Psoas muscle (tissue), 8 donors: Measurements from ENCODE around the gene MUC15. TPM values are rescaled to one million over a fixed set of nuclear protein-coding genes. Genes with fewer than 3 reads are reported as not detected.

Experiments
- ATAC-seq, 4 donors: fragments of 200-7000 bp; cut with Tn5 transposase; one replicate each; pipeline ENCODE4 v1.9.1; 2020; ENCODE audit warnings: moderate library complexity in 3 of 4, mild to moderate bottlenecking in 2 of 4
- DNase-seq, 2 donors: peaks; one replicate each; pipeline ENCODE4 v3.0.0-alpha.2; 2020
- H3K27ac ChIP-seq: fragments of 200-600 bp; one replicate; pipeline ENCODE4 v1.8.0; 2022
- H3K27me3 ChIP-seq, 3 donors: fragments of 200-600 bp in 1 of 3; one replicate each; pipeline versions ENCODE4 v1.6.1 to v1.8.0; 2013 to 2022; ENCODE audit warnings: low read length in 2 of 3, mild to moderate bottlenecking in 2 of 3, moderate library complexity in 1 of 3; ENCODE audit not compliant: insufficient read depth in 3 of 3
- H3K36me3 ChIP-seq, 2 donors: fragments of 200-600 bp in 1 of 2; one replicate each; pipeline versions ENCODE4 v1.6.1 to v1.8.0; 2013 to 2022; ENCODE audit warnings: low read depth in 1 of 2, mild to moderate bottlenecking in 1 of 2, moderate library complexity in 1 of 2; ENCODE audit not compliant: insufficient read depth in 1 of 2
- H3K4me1 ChIP-seq: fragments of 200-600 bp; one replicate; pipeline ENCODE4 v1.8.0; 2022
- H3K4me3 ChIP-seq: fragments of 200-600 bp; one replicate; pipeline ENCODE4 v1.8.0; 2022; ENCODE audit warnings: mild to moderate bottlenecking
- H3K9me3 ChIP-seq: fragments of 200-600 bp; one replicate; pipeline ENCODE4 v1.8.0; 2022
- CTCF ChIP-seq: fragments of 200-600 bp; IDR thresholded peaks from one replicate; pipeline ENCODE4 v1.8.0; 2022; ENCODE audit warnings: antibody characterized with exemption
- WGBS, 3 donors: extraction: QIAGEN DNeasy Blood & Tissue Kit; methylation state at CpG; one replicate each; pipeline versions ENCODE4 v1.1.6 to v1.1.7; 2013; 5-methylcytosine and 5-hydroxymethylcytosine counted together
- intact Hi-C, 2 donors: fragments of 100-400 bp; cut with DNase I; formaldehyde crosslinking; loops; one replicate each; pipeline versions ENCODE4 v1.11.0 to v1.14.2; 2022
- long read RNA-seq, 2 donors: library from polyadenylated mRNA; unstranded; transcript quantifications; one replicate each; pipeline ENCODE4 v2.0.0, GENCODE V29; 2021
- polyA plus RNA-seq, 3 donors: library from polyadenylated mRNA; stranded (reverse); fragments of 200-250 nt; gene quantifications; one replicate each; pipeline ENCODE4 v1.2.3, GENCODE V29; 2013
- total RNA-seq, 4 donors: library from RNA; stranded (reverse); fragmentation: NEBNext Ultra II Directional in 2 of 4; extraction: Animal tissue kit (Norgen Biotek cat#: 25700) in 2 of 4; gene quantifications; one replicate each; pipeline versions ENCODE4 v1.2.1 to v1.2.4, GENCODE V29; 2021 to 2023
- donor health status: healthy with polysubstance abuse.
- donor health status: DM: no; HTN: no; CAD: no; lungs with moderate emphysema.
- donor health status: Bipolar disorder and iron deficiency.
- donor health status: healthy.
- donor health status: DM: yes; HTN: yes; CAD: no.
- donor health status: DM: no; HTN: no; CAD: no.
- donor health status: DM: no; HTN: no; CAD: no.
- donor health status: DM: yes; HTN: yes; CAD: no.

MUC15 gene
- total RNA-seq (not detected), polyA plus RNA-seq (not detected)
- long read RNA-seq, donor 1, result 0 reads
- long read RNA-seq, donor 2, result 0 reads

GRCh38 chr11:26571861-26572654, at the start of gene MUC15:
Gene MUC15 (minus strand): TSS chr11:26572263. CDS start chr11:26567094, 5,169 bp downstream.
- ATAC-seq (no peak), DNase-seq (no peak)
- intact Hi-C loops, result no loop called here
- H3K27ac ChIP-seq, result no peak within 1 kb of the TSS
- no peak for TF ChIP-seq CTCF
- H3K9me3 ChIP-seq, result no peaks in the 10 kb centered on the region
- no peak within 1 kb of the TSS for H3K4me3 ChIP-seq
- H3K36me3 ChIP-seq, result no peaks in the 10 kb centered on the region
- no peaks in the 10 kb centered on the region for H3K4me1 ChIP-seq
- no peaks in the 10 kb centered on the region for H3K27me3 ChIP-seq
- 72 to 77% (median 72%) methylated on average over 12 of the region's 12 CpGs for WGBS, 3 donors

GRCh38 chr11:26621132-26621531, 49.1 kb upstream of the MUC15 start:
- Histone ChIP-seq H3K27ac (no peak overlapping the region), H3K4me3 (no peak overlapping the region), H3K27me3 (no peaks in the 10 kb centered on the region), H3K36me3 (no peaks in the 10 kb centered on the region), H3K9me3 (no peaks in the 10 kb centered on the region), H3K4me1 (no peaks in the 10 kb centered on the region)
- TF ChIP-seq CTCF, result no peak
- ATAC-seq, result no peak
- no peak for DNase-seq
- intact Hi-C loops, result no loop called here

- TF ChIP-seq CTCF, result no peak
- Histone ChIP-seq H3K27me3 (no peaks in the 10 kb centered on the region), H3K36me3 (no peaks in the 10 kb centered on the region), H3K4me1 (no peaks in the 10 kb centered on the region), H3K27ac (no peak overlapping the region), H3K9me3 (no peaks in the 10 kb centered on the region), H3K4me3 (no peak overlapping the region)
- DNase-seq (no peak), ATAC-seq (no peak)
- 84 to 97% (median 93%) methylated on average over 1 of the region's 1 CpG for WGBS, 3 donors
- intact Hi-C loops, result no loop called here
These were observed 48.4 kb upstream of the MUC15 start for GRCh38 chr11:26620282-26621045.

- 26 to 36% (median 28%) methylated on average over 1 of the region's 1 CpG for WGBS, 3 donors
- TF ChIP-seq CTCF, result no peak
- ATAC-seq, result no peak
- Histone ChIP-seq H3K9me3 (no peaks in the 10 kb centered on the region), H3K27me3 (no peaks in the 10 kb centered on the region), H3K4me3 (no peak overlapping the region), H3K36me3 (no peaks in the 10 kb centered on the region), H3K4me1 (no peaks in the 10 kb centered on the region), H3K27ac (no peak overlapping the region)
- no peak for DNase-seq
- intact Hi-C loops, result no loop called here
These were observed 46.4 kb upstream of the MUC15 start for GRCh38 chr11:26618441-26618840.
